Mammary epithelial cell (primary cell): ENCODE measurements around the gene CCBE1.

ENCODE experiments used
- CTCF ChIP-seq, 2 donors: IDR thresholded peaks in 1 of 2; conservative IDR thresholded peaks in 1 of 2; 2 replicates each; pipeline ENCODE4 v1.5.1; 2011 to 2012; ENCODE audit warnings: inconsistent platforms in 2 of 2, low read length in 2 of 2, mild to moderate bottlenecking in 2 of 2, control low read depth in 1 of 2, low read depth in 1 of 2; ENCODE audit not compliant: insufficient read depth in 1 of 2; ENCODE audit errors: extremely low read depth in 1 of 2
- EZH2 ChIP-seq: IDR thresholded peaks from 2 replicates; pipeline ENCODE4 v1.6.1; 2012; ENCODE audit warnings: low read length, inconsistent platforms, borderline replicate concordance

- no peak for TF ChIP-seq CTCF (conservative IDR thresholded peaks at IDR 0.05 in 1 of 2, IDR thresholded peaks at IDR 0.05 in 1 of 2; ENCODE audit: extremely low read depth in 1 of 2, insufficient read depth in 1 of 2, low read depth in 1 of 2, low read length in 2 of 2)
- TF ChIP-seq EZH2, result no peak
These were observed 34.1 kb downstream of the CCBE1 start for GRCh38 chr18:59663096-59663495.
